NCI-H82 (cell line): ENCODE data around the gene DOCK2.

Source experiments
- DNase-seq: peaks from one replicate; lab custom pipeline; 2025; lab: John Stamatoyannopoulos, UW

Gene DOCK2

GRCh38 chr5:170097934-170098333 lies 460.9 kb downstream of the DOCK2 start:
- no peak for DNase-seq

GRCh38 chr5:170100066-170100943 lies 463.2 kb downstream of the DOCK2 start:
- DNase-seq: peak; percentile 82

DNA sequence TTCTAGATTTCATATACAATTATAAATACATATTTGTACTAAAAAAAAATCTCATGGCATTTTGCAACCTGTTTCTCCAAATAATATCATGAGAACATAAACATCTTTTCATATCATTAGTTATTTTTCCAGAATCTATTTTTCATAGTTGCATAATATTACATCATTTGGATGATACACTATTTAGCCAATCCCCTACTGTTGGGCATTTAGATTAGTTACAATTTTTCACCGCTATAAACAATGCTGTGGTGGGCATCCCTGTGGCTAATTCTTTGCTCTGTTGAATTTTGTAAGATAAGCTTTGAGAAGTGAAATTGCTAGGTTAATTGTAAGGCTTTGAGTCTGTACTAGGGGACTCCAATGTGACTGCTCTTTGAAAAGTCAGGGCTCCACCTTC lies 466.4 kb downstream of the DOCK2 start:
- DNase-seq: no peak

GRCh38 chr5:170104299-170104698 lies 467.2 kb downstream of the DOCK2 start:
- DNase-seq: no peak

GRCh38 chr5:170104710-170105109 lies 467.6 kb downstream of the DOCK2 start:
- no peak for DNase-seq

- peak; percentile 22 for DNase-seq
Observed at GRCh38 chr5:170105642-170106611, 468.9 kb downstream of the DOCK2 start, which contains the start of gene FOXI1. Gene FOXI1 (plus strand): TSS chr5:170105897. CDS start chr5:170105958, 61 bp downstream.

GRCh38 chr5:170107674-170108073 lies 470.6 kb downstream of the DOCK2 start:
- DNase-seq: no peak

DNA sequence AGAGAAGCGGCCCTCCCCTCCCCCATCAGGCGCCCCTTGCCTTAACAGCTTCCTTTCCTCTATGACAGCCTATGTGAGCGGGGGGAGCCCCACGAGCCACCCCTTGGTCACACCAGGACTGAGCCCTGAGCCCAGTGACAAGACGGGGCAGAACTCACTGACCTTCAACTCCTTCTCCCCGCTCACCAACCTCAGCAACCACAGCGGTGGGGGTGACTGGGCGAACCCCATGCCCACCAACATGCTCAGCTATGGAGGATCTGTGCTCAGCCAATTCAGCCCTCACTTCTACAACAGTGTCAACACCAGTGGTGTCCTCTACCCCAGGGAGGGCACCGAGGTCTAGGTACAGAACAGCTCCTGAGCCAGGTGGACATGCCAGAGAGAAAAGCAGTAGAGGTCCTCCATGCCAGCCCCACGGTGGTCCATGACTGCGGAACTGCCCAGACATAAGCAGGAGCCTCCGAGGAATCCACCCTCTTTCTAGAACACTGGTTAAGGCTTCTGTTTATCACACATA lies 471.3 kb downstream of the DOCK2 start:
- no peak for DNase-seq

- DNase-seq: no peak
Observed at GRCh38 chr5:170109059-170110031, 472.3 kb downstream of the DOCK2 start.

DNA sequence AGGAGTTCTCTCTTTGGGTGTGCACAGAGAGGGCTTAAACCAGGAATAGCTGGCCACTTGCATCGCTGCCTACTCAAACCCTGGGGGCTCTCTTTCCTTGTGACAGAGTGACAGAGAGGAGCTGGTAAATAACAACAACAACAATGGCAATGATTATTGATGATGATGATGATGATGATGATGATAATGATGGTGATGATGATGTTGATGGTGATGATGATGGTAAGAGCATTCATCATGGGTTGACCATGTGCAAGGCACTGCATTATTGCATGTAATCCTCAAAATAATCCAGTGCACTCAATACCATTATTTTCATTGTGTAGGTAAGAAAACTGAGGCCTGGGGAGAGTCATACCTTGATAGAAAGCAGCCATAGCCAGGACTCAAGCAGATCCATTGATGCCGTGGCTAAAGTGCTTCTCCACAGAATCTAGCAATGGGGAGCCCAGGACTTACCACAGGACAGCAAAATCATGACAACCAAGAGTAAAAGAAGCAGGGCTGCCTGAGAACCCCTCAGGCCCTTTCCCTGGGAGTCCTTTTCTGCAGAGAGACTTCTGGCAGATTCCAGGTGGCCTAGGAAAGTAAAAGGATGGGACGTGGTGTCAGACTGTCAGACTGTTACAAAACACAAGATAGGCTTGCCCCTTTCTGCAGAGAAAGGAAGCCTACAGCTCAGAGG lies 473.5 kb downstream of the DOCK2 start:
- no peak for DNase-seq

GRCh38 chr5:170111088-170111785 lies 474.2 kb downstream of the DOCK2 start:
- no peak for DNase-seq

DNA sequence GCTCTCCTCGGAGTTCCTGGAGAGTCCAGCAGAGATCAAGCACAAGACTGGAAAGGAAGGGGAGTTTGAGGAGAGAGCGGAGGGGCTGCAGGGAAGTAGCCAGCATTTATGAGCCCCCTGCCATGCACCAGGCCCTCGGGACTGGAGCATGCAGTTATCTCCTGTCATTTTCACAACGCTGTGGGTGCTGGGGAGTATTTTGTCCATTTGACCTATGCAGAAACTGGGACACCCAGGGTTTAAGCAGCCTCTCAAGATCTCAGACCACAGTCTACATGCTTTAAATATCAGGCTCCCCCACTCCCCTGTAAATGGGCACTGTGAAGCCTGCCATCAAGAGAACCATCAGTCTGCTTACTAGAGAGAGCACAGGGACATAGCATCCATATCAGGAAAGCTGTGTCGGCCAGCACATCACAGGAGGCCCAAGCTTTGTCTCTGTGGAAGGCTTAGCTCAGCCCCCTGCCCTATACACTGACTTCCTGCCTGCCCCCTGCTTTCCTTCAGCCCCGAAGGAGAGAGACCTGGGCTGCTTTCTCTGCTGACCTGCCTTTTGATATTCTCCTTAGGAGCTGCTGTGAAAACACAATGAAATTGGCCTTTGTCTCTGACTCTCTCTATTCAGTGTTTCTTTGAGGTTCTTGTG lies 475.9 kb downstream of the DOCK2 start:
- DNase-seq: no peak

GRCh38 chr5:170113522-170113900 lies 476.4 kb downstream of the DOCK2 start:
- DNase-seq: no peak

DNA sequence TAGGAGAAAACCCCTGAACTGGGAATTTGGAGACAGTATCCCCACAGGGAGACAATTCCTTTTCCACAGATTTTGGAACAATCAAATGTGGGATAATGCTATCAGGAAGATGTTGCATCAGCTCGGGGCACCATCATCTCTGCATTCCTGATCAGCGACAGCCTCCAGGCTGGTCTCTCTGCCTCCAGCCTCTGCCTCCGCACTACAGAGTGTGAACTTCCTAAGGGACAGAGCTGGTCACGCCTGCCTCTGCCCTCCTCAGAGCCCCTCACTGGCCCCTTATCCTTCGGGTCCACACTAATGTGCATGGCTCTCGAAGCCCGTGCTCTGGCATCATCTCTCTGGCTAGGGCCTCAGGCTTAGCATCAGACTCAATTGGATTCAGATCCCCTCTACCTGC lies 477.2 kb downstream of the DOCK2 start:
- DNase-seq: no peak

DNA sequence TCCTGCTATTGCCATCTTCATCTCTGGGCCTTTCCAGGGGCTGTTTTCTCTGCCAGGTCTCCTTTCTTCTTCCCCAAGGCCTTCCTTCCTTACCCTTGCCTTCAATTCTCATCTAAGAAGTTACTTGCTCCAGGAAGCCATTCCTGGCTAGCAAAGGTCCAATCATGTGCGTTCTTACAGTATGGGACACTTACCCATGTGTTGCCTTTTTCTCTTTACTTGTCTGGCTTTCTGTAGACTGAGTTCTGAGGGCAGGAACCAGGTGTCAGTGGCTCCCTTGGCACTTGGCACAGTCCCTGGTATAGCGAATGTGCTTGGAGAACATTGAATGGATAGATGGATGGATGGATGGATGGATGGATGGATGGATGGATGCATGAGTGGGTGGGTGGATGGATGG lies 478.9 kb downstream of the DOCK2 start:
- DNase-seq: no peak

GRCh38 chr5:170117736-170118135 lies 480.7 kb downstream of the DOCK2 start:
- no peak for DNase-seq

DNA sequence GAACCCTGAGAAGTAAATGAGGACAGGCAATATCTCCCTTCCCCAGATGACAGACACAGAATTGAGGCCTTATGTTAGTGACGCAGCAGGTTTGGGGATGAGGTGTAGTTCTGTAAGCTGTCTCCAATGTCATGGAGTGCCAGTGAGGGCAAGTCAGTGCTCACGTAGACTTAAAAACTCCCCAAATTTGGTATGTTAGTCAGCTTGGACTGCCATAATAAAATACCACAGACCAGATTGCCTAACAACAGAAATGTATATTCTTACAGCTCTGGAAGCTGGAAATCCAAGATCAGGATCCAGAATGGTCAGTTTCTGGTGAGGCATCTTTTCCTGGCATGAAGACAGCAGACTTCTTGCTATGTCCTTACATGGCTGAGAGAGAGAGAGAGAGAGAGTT lies 483.5 kb downstream of the DOCK2 start:
- DNase-seq: no peak

- no peak for DNase-seq
Observed at GRCh38 chr5:170121321-170121720, 484.2 kb downstream of the DOCK2 start.

DNA sequence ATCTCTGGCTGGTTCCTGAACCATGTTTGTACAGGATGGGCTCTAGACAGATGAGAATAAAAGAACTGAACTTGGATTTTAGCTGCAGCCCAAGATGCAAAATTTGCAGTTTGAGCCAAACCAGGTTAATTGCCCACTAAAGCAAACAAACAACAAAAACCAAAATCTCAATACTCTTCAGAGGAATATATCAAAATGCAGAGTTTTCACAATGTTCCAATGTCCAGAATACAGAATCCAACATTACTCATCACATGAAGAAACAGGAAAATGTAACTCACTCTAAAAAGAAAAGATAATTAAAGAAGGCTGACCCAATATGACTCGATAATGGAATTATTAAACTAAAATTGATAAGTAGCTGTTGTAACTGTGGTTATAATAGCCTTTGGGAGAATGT lies 489.0 kb downstream of the DOCK2 start:
- no peak for DNase-seq

DNA sequence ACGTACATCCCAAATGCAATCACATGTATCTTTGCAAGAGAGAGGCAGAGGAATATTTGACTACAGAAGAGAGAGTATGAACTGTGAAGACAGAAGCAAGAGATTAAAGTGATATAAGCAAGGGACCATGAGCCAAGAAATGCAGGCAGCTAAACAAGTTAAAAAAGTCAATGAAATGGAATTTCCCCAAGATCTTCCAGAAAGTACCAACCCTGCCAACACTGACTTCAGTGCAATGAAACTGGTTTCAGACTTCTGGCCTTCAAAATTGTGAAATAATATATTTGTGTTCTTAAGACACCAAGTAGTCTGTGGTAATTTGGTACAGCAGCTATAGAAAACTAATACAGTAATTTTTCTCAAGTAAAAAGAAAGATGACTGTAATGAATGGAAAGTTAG lies 489.6 kb downstream of the DOCK2 start:
- no peak for DNase-seq
